NOMO-1 treated with DMSO at 0.1 percent for 48 hours (cell line): ENCODE results near the gene BCLAF1.
"Not testable (repeated sequence)": the region's sequence is repeated elsewhere in the genome, so short reads cannot be mapped to it uniquely, and the experiment has no call there.

Source experiments
- DNase-seq: peaks from one replicate; lab custom pipeline; 2025; ENCODE audit not compliant: unreplicated experiment; lab: John Stamatoyannopoulos, UW

The BCLAF1 gene

DNA sequence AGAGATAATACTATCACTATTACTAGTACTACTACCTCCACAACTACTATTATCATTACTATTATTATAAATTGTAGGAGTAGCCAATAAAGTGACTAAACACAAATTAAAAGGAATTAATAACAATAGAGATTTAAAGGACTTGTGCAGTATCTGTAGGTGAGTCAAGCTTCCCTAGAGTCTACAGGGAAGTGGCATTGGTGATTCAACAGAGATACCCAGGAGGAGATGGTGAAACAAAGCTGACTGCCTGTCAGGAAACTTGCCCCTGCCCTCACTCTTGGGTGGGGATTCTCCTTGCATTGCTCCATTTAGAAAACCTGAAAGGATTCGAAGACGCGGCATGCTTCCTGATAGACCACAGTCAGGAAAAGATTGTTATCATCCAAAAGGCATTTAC is 23.3 kb upstream of the BCLAF1 start:
- no peak for DNase-seq

- DNase-seq, result no peak
Observed at GRCh38 chr6:136309729-136310311, 20.2 kb upstream of the BCLAF1 start.

GRCh38 chr6:136309171-136309570 is 19.5 kb upstream of the BCLAF1 start:
- no peak for DNase-seq

DNA sequence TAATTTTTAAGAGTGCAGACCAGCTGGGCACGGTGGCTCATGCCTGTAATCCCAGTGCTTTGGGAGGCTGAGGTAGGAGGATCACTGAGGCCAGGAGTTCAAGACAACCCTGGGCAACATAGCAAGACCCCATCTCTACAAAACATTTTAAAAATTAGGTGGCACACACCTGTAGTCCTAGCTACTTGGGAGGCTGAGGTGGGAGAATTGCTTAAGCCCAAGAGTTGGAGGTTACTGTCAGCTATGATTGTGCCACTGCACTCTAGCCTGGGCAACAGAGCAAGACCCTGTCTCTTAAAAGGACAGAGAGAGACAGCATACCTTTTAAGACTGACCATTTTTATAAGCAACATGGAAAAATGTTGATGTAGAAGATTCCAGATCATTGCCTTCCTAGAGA is 18.8 kb upstream of the BCLAF1 start:
- DNase-seq, result not testable (repeated sequence)

DNA sequence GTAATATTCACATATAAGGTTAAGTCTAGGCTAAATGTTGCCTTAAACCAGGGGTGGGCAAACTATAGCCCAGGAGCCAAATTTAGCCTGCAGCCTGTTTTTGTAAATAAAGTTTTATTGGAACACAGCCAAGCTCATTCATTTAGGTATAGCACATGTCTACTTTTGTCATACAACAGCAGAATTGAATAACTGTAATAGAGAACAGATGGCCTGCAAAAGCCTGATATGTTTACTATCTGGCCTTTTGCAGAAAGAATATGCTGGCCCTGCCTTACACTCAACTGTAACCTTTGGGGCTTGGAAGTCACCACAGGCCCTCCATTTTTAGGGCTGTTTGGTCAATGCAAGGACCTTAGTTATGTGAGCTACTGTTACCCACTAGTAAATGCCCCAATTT is 17.7 kb upstream of the BCLAF1 start:
- no peak for DNase-seq

GRCh38 chr6:136306466-136306865 is 16.8 kb upstream of the BCLAF1 start:
- no peak for DNase-seq

DNA sequence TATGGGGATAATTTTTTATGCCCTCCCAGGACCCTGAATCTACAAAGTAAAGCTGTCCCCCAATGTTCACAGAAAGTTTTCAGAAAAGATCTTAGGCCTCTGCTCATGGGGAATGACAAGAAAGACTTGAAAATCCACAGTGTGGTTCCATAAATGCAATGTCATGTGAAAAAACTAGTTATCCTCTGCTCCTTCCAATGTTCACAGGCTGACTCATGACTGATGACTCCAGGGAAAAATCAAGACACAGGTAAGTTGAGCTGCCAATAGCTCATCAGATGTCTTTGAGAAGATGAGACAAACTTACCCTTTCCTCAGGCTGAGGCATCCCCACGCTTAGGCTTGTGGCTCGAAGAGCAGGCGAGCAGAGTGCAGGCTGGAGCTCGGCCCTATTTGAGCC is 14.8 kb upstream of the BCLAF1 start:
- no peak for DNase-seq

GRCh38 chr6:136303516-136303915 is 13.9 kb upstream of the BCLAF1 start:
- DNase-seq, result no peak

- no peak for DNase-seq
Observed at GRCh38 chr6:136294621-136295020, 5.0 kb upstream of the BCLAF1 start.

GRCh38 chr6:136290410-136291010 is 864 bp upstream of the BCLAF1 start:
- DNase-seq, result peak; percentile 71

DNA sequence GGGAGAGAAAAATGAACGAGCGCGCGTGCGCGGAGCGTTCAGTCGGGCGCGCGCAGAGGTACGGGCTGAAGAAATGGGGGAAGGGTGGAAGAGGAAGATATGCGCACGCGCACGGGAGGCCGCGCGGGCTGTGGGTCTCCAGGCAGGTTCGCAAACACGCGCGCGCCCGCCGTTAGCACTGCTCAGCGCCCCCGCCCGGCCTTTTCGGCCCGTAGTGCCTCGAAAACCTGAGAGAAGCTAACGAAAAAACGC is 393 bp downstream of the BCLAF1 start:
- peak; percentile 86 for DNase-seq

- DNase-seq, result peak; percentile 77
Observed at GRCh38 chr6:136288566-136289326, 900 bp downstream of the BCLAF1 start.

- peak; percentile 25 for DNase-seq
Observed at GRCh38 chr6:136284909-136285308, 4.7 kb downstream of the BCLAF1 start.

DNA sequence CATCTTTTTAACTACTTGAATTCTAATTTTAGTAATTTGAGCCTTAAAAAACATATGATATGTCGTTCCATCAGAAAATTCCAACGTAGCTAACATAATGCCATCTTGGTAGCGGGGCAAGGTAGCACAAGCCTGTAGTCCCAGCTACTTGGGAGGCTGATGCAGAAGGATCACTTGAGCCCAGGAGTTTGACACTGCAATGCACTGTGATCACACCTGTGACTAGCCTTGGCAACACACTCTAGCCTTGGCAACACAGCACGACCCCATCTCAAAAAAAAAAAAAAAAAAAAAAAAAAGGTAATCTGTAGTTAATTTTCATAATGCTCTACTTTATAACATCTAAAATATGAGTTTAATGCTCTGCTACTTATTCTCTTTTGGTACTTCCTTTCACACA is 6.7 kb downstream of the BCLAF1 start:
- no peak for DNase-seq

- no peak for DNase-seq
Observed at GRCh38 chr6:136280032-136280609, 9.5 kb downstream of the BCLAF1 start.

- peak; percentile 18 for DNase-seq
Observed at GRCh38 chr6:136274062-136274461, 15.6 kb downstream of the BCLAF1 start.

DNA sequence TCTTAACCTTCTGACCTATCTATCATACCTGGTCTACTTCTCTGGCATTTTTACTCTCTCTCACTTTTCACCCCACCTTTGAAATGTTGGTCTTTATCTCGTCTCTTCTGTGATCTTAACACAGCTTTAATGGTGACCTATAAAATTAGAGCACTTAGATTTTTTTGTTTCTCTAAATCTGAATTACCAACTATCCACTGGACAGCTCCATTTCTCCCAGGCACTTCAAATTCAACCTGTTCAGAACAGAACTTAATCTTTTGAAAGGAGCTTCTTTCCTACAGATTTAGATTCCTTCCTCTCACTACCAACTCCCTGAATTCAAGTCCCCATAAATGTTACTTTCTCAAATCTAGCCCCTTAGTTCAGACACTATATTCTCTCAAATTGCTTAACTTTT is 24.5 kb downstream of the BCLAF1 start:
- no peak for DNase-seq

GRCh38 chr6:136262940-136263339 is 26.7 kb downstream of the BCLAF1 start:
- no peak for DNase-seq

GRCh38 chr6:136254851-136255466 is 34.7 kb downstream of the BCLAF1 start:
- peak; percentile 6 for DNase-seq

- no peak for DNase-seq
Observed at GRCh38 chr6:136253734-136254133, 35.9 kb downstream of the BCLAF1 start.

DNA sequence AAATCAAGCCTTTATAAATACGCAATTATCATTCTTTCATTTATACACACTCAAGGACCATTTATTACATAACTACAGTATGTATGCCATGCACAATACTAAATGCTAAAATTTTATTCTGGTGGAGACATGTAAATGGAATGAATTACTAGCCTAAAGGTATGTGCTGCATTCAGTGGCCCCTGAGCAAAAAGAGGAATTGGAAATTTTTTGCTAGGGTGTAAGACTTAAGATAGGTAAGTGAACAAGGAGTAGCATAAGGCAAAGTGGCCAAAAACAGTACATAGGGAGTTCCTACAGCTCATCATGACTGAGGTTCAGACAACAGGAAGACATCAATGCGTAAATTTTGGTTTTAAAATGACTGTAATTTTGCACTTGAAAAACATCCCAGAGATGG is 37.2 kb downstream of the BCLAF1 start:
- peak; percentile 11 for DNase-seq

- no peak for DNase-seq
Observed at GRCh38 chr6:136251394-136251793, 38.3 kb downstream of the BCLAF1 start.
